HepG2 (cell line): ENCODE results near the gene MICAL3. TPM values are rescaled to one million over a fixed set of nuclear protein-coding genes. Genes with fewer than 3 reads are reported as not detected.

Experiments
- CBX1 ChIP-seq: IDR thresholded peaks from one replicate; pipeline ENCODE4 v1.6.1; 2016; ENCODE audit warnings: antibody characterized with exemption, low read depth
- CBX5 ChIP-seq: sonication (generic); formaldehyde crosslinking; IDR thresholded peaks from 2 replicates; pipeline ENCODE4 v1.4.0; 2020; ENCODE audit warnings: missing genetic modification reagents, borderline replicate concordance
- MNT ChIP-seq: fragments of 450-650 bp; IDR thresholded peaks from 2 replicates; pipeline ENCODE4 v1.6.1; 2016
- NCOR1 ChIP-seq: fragments of 200-600 bp; sonication (generic); IDR thresholded peaks from 2 replicates; pipeline ENCODE4 v1.7.0; 2017; ENCODE audit warnings: antibody characterized with exemption, low read length, borderline replicate concordance
- PHF8 ChIP-seq: sonication (generic); formaldehyde crosslinking; IDR thresholded peaks from 2 replicates; pipeline ENCODE4 v1.5.0; 2020; ENCODE audit warnings: missing genetic modification reagents
- PREB ChIP-seq: sonication (generic); formaldehyde crosslinking; IDR thresholded peaks from 2 replicates; pipeline ENCODE4 v1.4.0; 2020; ENCODE audit warnings: missing genetic modification reagents
- PRPF4 ChIP-seq: fragments of 200-400 bp; formaldehyde crosslinking; IDR thresholded peaks from 2 replicates; pipeline ENCODE4 v1.6.1; 2016; ENCODE audit warnings: low read length, low read depth; ENCODE audit not compliant: poor library complexity, severe bottlenecking
- SALL2 ChIP-seq: sonication (generic); formaldehyde crosslinking; IDR thresholded peaks from 2 replicates; pipeline ENCODE4 v1.8.1; 2023; ENCODE audit warnings: mild to moderate bottlenecking, missing genetic modification reagents, inconsistent platforms
- TEAD3 ChIP-seq: optimal IDR thresholded peaks from 2 replicates; pipeline ENCODE3; 2016; ENCODE audit warnings: borderline replicate concordance
- TFE3 ChIP-seq: IDR thresholded peaks from 2 replicates; pipeline ENCODE4 v1.6.1; 2016
- ZMAT5 ChIP-seq: sonication (generic); formaldehyde crosslinking; IDR thresholded peaks from 2 replicates; pipeline ENCODE4 v1.5.0; 2020; ENCODE audit warnings: mild to moderate bottlenecking, low read depth, missing genetic modification reagents, borderline replicate concordance
- ZNF652 ChIP-seq: IDR thresholded peaks from 2 replicates; pipeline ENCODE4 v1.6.1; 2016; ENCODE audit warnings: low read depth, borderline replicate concordance
- polyA plus RNA-seq, 8 experiments: library from polyadenylated mRNA; depleted of rRNA in 3 of 8; stranded (reverse) in 7 of 8; unstranded in 1 of 8; fragments of >200 nt; fragmentation: Illumina TruSeq in 4 of 8; extraction: Trizol in 4 of 8; gene quantifications; 2 replicates each; pipeline versions ENCODE4 v1.2.1 to v1.2.3, GENCODE V29; 2011 to 2016; ENCODE audit warnings: low read depth in 4 of 8, missing spikeins in 1 of 8, mixed read lengths in 1 of 8; ENCODE audit not compliant: insufficient read depth in 1 of 8
- total RNA-seq, 5 experiments: library from RNA; depleted of rRNA; stranded (reverse); fragments of >200 nt; fragmentation: Illumina TruSeq; extraction: Trizol; gene quantifications; 2 replicates each; pipeline ENCODE4 v1.2.3, GENCODE V29; 2016; ENCODE audit warnings: low read depth in 1 of 5
- TF ChIP-seq, protein P1 (sequence below): sonication (generic); formaldehyde crosslinking; IDR thresholded peaks from 2 replicates; pipeline ENCODE4 v1.4.0; 2020; ENCODE audit warnings: missing genetic modification reagents
- TF ChIP-seq, protein P2 (sequence below), 2 experiments: sonication (generic) in 1 of 2; formaldehyde crosslinking in 1 of 2; IDR thresholded peaks; 2 replicates each; pipeline versions ENCODE4 v1.4.0 to v1.6.1; 2016 to 2020; ENCODE audit warnings: borderline replicate concordance in 1 of 2, low read depth in 1 of 2, mild to moderate bottlenecking in 1 of 2, missing genetic modification reagents in 1 of 2
- TF ChIP-seq, protein P3 (sequence below): fragments of 450-650 bp; IDR thresholded peaks from 2 replicates; pipeline ENCODE4 v1.6.1; 2017; ENCODE audit warnings: mild to moderate bottlenecking

MICAL3 gene
- total and polyA plus RNA-seq, 2 of the 13 experiments (the other 11 are each of a cell fraction or from before 2014, with no cell fraction given) = 5.3 to 12.5 TPM

DNA sequence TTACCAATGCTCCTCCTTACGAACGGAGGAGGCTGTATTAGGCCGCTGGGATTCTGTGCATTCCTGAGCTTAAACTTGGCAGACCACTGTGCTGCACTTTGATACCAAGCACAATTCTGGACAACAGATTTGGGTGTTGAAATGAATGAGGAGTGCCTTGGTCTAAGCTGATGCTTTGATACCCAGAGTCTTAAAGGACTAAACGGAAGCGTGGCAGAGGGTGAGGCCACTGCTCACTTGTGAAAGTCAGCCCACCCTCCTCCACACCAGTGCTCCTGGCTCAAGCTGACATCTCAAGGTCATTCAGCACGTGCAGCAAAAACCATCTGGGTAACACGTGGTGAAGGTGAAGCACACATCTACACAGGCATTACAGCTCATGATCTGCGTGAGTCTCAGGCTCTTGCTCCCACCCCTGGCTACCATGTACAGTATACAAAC is 85.9 kb downstream of the MICAL3 start (continued):
- TF ChIP-seq MNT (peak; percentile 79), PRPF4 (no peak), TEAD3 (CRISPR knock-in tag) (peak; percentile 46), ZMAT5 (CRISPR knock-in tag) (no peak), SALL2 (CRISPR knock-in tag) (0 out of 2 replicates have a peak, but pooled peaks have one; percentile 24), CBX5 (no peak), CBX1 (no peak), ZNF652 (CRISPR knock-in tag) (no peak), PREB (no peak), TFE3 (CRISPR knock-in tag) (peak; percentile 51; the same call in 1 of the 2 replicates), PHF8 (CRISPR knock-in tag) (no peak), NCOR1 (no peak)
- TF ChIP-seq, protein P1, sequence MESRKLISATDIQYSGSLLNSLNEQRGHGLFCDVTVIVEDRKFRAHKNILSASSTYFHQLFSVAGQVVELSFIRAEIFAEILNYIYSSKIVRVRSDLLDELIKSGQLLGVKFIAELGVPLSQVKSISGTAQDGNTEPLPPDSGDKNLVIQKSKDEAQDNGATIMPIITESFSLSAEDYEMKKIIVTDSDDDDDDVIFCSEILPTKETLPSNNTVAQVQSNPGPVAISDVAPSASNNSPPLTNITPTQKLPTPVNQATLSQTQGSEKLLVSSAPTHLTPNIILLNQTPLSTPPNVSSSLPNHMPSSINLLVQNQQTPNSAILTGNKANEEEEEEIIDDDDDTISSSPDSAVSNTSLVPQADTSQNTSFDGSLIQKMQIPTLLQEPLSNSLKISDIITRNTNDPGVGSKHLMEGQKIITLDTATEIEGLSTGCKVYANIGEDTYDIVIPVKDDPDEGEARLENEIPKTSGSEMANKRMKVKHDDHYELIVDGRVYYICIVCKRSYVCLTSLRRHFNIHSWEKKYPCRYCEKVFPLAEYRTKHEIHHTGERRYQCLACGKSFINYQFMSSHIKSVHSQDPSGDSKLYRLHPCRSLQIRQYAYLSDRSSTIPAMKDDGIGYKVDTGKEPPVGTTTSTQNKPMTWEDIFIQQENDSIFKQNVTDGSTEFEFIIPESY (CRISPR knock-in tag) = no peak
- TF ChIP-seq, protein P2, sequence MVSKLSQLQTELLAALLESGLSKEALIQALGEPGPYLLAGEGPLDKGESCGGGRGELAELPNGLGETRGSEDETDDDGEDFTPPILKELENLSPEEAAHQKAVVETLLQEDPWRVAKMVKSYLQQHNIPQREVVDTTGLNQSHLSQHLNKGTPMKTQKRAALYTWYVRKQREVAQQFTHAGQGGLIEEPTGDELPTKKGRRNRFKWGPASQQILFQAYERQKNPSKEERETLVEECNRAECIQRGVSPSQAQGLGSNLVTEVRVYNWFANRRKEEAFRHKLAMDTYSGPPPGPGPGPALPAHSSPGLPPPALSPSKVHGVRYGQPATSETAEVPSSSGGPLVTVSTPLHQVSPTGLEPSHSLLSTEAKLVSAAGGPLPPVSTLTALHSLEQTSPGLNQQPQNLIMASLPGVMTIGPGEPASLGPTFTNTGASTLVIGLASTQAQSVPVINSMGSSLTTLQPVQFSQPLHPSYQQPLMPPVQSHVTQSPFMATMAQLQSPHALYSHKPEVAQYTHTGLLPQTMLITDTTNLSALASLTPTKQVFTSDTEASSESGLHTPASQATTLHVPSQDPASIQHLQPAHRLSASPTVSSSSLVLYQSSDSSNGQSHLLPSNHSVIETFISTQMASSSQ (IDR thresholded peaks at IDR 0.05; ENCODE audit: low read depth) = no peak
- TF ChIP-seq, protein P2 (CRISPR knock-in tag; IDR thresholded peaks at IDR 0.05; ENCODE audit: borderline replicate concordance) = no peak
- TF ChIP-seq, protein P3, sequence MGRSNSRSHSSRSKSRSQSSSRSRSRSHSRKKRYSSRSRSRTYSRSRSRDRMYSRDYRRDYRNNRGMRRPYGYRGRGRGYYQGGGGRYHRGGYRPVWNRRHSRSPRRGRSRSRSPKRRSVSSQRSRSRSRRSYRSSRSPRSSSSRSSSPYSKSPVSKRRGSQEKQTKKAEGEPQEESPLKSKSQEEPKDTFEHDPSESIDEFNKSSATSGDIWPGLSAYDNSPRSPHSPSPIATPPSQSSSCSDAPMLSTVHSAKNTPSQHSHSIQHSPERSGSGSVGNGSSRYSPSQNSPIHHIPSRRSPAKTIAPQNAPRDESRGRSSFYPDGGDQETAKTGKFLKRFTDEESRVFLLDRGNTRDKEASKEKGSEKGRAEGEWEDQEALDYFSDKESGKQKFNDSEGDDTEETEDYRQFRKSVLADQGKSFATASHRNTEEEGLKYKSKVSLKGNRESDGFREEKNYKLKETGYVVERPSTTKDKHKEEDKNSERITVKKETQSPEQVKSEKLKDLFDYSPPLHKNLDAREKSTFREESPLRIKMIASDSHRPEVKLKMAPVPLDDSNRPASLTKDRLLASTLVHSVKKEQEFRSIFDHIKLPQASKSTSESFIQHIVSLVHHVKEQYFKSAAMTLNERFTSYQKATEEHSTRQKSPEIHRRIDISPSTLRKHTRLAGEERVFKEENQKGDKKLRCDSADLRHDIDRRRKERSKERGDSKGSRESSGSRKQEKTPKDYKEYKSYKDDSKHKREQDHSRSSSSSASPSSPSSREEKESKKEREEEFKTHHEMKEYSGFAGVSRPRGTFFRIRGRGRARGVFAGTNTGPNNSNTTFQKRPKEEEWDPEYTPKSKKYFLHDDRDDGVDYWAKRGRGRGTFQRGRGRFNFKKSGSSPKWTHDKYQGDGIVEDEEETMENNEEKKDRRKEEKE = no peak
